Measurements from ENCODE around the gene CYGB. TPM values are rescaled to one million over a fixed set of nuclear protein-coding genes. Genes with fewer than 3 reads are reported as not detected.

CYGB gene
- total and polyA plus RNA-seq, 2 of the 13 experiments (the other 11 are each of a cell fraction or from before 2014, with no cell fraction given): 18.9 to 27.1 TPM

DNA sequence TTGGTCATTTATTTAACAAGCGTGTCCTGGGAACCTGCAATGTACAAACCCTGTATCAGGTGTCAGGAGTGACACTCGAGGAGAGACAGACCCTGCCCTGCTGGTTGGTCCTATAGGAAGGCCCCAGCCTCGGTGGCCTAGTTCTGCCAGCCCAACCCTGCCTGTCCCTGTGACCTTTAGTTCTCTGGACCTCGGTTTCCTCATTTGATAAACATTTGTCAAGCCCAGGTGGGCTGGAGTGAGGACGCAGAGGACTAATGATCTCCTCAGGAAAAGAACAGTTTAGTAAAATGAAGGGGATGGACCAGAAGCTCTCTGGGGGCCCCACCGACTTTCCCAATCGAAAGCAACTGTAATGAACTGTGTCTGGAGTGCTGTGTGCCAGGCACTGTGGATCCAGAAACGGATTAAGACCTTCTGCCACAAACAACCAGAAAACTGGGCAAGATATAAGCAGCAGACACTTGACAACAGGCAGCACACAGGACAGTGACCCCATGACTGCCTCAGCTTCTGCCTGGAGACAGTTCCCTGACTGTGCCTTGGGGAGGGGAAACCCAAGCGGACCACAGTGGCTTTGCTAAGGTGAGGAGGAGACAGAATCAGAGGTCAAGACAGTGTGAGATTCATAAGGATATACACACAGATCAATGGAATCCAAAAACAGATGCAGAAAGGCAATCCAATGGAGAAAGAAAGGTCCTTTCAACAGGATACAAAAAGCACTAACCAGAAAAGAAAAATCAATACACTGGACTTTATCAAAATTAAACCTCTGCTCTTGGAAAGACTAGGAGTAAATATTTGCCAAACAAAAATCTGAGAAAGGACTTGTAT is 11.1 kb upstream of the CYGB start (continued):
- TF ChIP-seq, protein P1, sequence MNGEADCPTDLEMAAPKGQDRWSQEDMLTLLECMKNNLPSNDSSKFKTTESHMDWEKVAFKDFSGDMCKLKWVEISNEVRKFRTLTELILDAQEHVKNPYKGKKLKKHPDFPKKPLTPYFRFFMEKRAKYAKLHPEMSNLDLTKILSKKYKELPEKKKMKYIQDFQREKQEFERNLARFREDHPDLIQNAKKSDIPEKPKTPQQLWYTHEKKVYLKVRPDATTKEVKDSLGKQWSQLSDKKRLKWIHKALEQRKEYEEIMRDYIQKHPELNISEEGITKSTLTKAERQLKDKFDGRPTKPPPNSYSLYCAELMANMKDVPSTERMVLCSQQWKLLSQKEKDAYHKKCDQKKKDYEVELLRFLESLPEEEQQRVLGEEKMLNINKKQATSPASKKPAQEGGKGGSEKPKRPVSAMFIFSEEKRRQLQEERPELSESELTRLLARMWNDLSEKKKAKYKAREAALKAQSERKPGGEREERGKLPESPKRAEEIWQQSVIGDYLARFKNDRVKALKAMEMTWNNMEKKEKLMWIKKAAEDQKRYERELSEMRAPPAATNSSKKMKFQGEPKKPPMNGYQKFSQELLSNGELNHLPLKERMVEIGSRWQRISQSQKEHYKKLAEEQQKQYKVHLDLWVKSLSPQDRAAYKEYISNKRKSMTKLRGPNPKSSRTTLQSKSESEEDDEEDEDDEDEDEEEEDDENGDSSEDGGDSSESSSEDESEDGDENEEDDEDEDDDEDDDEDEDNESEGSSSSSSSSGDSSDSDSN (CRISPR knock-in tag; IDR thresholded peaks at IDR 0.05): peak; percentile 10; the same call in 1 of the 2 replicates
- TF ChIP-seq KLF16 (CRISPR knock-in tag; IDR thresholded peaks at IDR 0.05) (0 out of 4 replicates have a peak, but pooled peaks of 1 of the 2 experiments have one; percentile 7), POLR2A (IDR thresholded peaks at IDR 0.05; ENCODE audit: insufficient read depth in 1 of 2, low read depth in 2 of 2, low read length in 2 of 2) (no peak), FOXO1 (CRISPR knock-in tag; IDR thresholded peaks at IDR 0.05) (no peak), ZNF260 (CRISPR knock-in tag; IDR thresholded peaks at IDR 0.05; ENCODE audit: borderline replicate concordance, low read depth) (no peak), RXRA (CRISPR knock-in tag; IDR thresholded peaks at IDR 0.05) (peak; percentile 66; the same call in 1 of the 2 replicates), ONECUT2 (CRISPR knock-in tag; IDR thresholded peaks at IDR 0.05) (peak; percentile 85), ZNF224 (CRISPR knock-in tag; IDR thresholded peaks at IDR 0.05) (no peak), SSRP1 (CRISPR knock-in tag; IDR thresholded peaks at IDR 0.05) (no peak), SP2 (CRISPR knock-in tag; IDR thresholded peaks at IDR 0.05) (no peak), ZNF350 (CRISPR knock-in tag; IDR thresholded peaks at IDR 0.05; ENCODE audit: borderline replicate concordance, low read depth) (no peak), ZNF598 (CRISPR knock-in tag; IDR thresholded peaks at IDR 0.05; ENCODE audit: borderline replicate concordance) (peak; percentile 72; the same call in 1 of the 2 replicates)
- TF ChIP-seq, protein P2, sequence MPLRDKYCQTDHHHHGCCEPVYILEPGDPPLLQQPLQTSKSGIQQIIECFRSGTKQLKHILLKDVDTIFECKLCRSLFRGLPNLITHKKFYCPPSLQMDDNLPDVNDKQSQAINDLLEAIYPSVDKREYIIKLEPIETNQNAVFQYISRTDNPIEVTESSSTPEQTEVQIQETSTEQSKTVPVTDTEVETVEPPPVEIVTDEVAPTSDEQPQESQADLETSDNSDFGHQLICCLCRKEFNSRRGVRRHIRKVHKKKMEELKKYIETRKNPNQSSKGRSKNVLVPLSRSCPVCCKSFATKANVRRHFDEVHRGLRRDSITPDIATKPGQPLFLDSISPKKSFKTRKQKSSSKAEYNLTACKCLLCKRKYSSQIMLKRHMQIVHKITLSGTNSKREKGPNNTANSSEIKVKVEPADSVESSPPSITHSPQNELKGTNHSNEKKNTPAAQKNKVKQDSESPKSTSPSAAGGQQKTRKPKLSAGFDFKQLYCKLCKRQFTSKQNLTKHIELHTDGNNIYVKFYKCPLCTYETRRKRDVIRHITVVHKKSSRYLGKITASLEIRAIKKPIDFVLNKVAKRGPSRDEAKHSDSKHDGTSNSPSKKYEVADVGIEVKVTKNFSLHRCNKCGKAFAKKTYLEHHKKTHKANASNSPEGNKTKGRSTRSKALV (CRISPR knock-in tag; IDR thresholded peaks at IDR 0.05): no peak
- TF ChIP-seq, protein P3, sequence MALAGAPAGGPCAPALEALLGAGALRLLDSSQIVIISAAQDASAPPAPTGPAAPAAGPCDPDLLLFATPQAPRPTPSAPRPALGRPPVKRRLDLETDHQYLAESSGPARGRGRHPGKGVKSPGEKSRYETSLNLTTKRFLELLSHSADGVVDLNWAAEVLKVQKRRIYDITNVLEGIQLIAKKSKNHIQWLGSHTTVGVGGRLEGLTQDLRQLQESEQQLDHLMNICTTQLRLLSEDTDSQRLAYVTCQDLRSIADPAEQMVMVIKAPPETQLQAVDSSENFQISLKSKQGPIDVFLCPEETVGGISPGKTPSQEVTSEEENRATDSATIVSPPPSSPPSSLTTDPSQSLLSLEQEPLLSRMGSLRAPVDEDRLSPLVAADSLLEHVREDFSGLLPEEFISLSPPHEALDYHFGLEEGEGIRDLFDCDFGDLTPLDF (CRISPR knock-in tag; IDR thresholded peaks at IDR 0.05): no peak
- TF ChIP-seq, protein P4, sequence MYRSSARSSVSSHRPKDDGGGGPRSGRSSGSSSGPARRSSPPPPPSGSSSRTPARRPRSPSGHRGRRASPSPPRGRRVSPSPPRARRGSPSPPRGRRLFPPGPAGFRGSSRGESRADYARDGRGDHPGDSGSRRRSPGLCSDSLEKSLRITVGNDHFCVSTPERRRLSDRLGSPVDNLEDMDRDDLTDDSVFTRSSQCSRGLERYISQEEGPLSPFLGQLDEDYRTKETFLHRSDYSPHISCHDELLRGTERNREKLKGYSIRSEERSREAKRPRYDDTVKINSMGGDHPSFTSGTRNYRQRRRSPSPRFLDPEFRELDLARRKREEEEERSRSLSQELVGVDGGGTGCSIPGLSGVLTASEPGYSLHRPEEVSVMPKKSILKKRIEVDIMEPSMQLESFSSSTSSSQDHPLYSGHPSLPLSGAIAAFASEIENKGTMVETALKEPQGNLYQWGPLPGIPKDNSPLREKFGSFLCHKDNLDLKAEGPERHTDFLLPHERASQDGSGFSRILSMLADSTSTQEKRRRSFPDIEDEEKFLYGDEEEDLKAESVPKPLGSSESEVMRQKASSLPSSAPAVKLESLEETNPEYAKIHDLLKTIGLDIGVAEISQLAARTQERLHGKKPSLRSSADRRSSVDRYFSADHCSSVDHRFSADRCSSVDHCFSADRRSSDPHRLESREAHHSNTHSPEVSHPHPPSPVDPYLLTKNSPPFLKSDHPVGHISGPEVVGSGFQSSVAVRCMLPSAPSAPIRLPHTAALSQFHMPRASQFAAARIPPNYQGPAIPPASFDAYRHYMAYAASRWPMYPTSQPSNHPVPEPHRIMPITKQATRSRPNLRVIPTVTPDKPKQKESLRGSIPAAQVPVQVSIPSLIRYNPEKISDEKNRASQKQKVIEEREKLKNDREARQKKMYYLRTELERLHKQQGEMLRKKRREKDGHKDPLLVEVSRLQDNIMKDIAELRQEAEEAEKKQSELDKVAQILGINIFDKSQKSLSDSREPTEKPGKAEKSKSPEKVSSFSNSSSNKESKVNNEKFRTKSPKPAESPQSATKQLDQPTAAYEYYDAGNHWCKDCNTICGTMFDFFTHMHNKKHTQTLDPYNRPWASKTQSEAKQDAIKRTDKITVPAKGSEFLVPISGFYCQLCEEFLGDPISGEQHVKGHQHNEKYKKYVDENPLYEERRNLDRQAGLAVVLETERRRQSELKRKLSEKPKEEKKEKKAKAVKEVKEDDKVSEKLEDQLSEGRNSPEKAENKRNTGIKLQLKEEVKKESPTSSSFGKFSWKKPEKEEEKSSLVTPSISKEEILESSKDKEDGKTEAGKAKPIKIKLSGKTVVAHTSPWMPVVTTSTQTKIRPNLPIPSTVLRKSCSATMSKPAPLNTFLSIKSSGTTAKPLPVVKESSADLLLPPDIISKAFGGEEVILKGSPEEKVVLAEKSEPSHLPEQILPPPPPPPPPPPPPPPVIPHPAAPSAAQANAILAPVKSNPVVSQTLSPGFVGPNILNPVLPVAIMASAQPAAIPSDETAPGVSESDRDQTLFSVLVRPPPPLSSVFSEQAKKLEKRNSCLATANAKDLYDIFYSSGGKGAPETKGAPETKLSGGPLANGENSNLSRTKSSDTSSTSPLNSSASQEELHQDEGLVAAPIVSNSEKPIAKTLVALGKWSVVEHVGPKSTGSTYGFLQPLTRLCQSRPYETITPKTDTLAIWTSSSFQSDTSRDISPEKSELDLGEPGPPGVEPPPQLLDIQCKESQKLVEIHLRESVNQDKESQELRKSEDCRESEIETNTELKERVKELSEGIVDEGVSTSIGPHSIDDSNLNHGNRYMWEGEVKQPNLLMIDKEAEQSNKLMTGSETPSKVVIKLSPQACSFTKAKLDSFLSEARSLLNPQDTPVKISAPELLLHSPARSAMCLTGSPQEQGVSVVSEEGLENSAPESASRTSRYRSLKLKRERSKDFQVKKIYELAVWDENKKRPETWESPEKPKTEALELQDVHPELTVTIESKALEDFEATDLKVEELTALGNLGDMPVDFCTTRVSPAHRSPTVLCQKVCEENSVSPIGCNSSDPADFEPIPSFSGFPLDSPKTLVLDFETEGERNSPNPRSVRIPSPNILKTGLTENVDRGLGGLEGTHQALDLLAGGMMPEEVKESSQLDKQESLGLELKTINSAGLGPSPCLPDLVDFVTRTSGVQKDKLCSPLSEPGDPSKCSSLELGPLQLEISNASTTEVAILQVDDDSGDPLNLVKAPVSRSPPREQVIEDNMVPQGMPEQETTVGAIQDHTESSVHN (CRISPR knock-in tag; IDR thresholded peaks at IDR 0.05): no peak
